Sigmoid colon (tissue), 7 donors: ENCODE data around the gene HCFC2. TPM values are rescaled to one million over a fixed set of nuclear protein-coding genes. Genes with fewer than 3 reads are reported as not detected.
"Not testable (repeated sequence)": the region's sequence is repeated elsewhere in the genome, so short reads cannot be mapped to it uniquely, and the experiment has no call there.

Experiments
- DNase-seq: peaks from one replicate; pipeline ENCODE4 v3.0.0-alpha.2; 2019
- H3K27ac ChIP-seq, 4 donors: fragments of 200-600 bp; sonication (generic); one replicate each; pipeline ENCODE4 v1.5.1; 2016 to 2019; ENCODE audit warnings: mild to moderate bottlenecking in 1 of 4
- H3K27me3 ChIP-seq, 3 donors: fragments of 200-600 bp; sonication (generic); one replicate each; pipeline ENCODE4 v1.5.1; 2019; ENCODE audit warnings: mild to moderate bottlenecking in 1 of 3
- H3K36me3 ChIP-seq, 4 donors: fragments of 200-600 bp; sonication (generic); one replicate each; pipeline ENCODE4 v1.5.1; 2016 to 2019
- H3K4me1 ChIP-seq, 4 donors: fragments of 200-600 bp; sonication (generic); one replicate each; pipeline ENCODE4 v1.5.1; 2017 to 2019
- H3K4me3 ChIP-seq, 4 donors: fragments of 200-600 bp; sonication (generic); one replicate each; pipeline ENCODE4 v1.5.1; 2017 to 2019; ENCODE audit warnings: mild to moderate bottlenecking in 2 of 4, moderate library complexity in 1 of 4
- H3K9me3 ChIP-seq, 4 donors: fragments of 200-600 bp in 3 of 4; sonication (generic) in 3 of 4; one replicate each; pipeline versions ENCODE4 v1.5.1 to v1.6.1; 2013 to 2019
- EP300 ChIP-seq, 4 donors: sonication (generic); formaldehyde crosslinking; IDR thresholded peaks; one replicate each; pipeline ENCODE4 v1.6.1; 2017; ENCODE audit warnings: antibody characterized with exemption in 4 of 4
- POLR2A ChIP-seq, 2 donors: fragments of 450-650 bp; IDR thresholded peaks; one replicate each; pipeline ENCODE4 v1.6.1; 2016; ENCODE audit warnings: antibody characterized with exemption in 2 of 2, mild to moderate bottlenecking in 2 of 2, moderate library complexity in 2 of 2
- POLR2AphosphoS5 ChIP-seq, 4 donors: sonication (generic); formaldehyde crosslinking; IDR thresholded peaks; one replicate each; pipeline ENCODE4 v1.6.1; 2017; ENCODE audit warnings: antibody characterized with exemption in 4 of 4
- WGBS, 2 donors: extraction: QIAGEN DNeasy Blood & Tissue Kit; methylation state at CpG; one replicate each; pipeline ENCODE4 v1.1.7; 2013; 5-methylcytosine and 5-hydroxymethylcytosine counted together
- intact Hi-C: fragments of 100-400 bp; cut with DNase I; formaldehyde crosslinking; loops from one replicate; pipeline ENCODE4 v1.15.1; 2023
- polyA plus RNA-seq, 3 donors: library from polyadenylated mRNA; stranded (reverse); fragments of 200-250 nt; gene quantifications; one replicate each; pipeline ENCODE4 v1.2.3, GENCODE V29; 2013
- total RNA-seq, 4 donors: library from RNA; depleted of rRNA; stranded (reverse); fragments of >200 nt; gene quantifications; one replicate each; pipeline ENCODE4 v1.1.0, GENCODE V29; 2016
- TF ChIP-seq, protein P1 (sequence below), 4 experiments: fragments of 450-650 bp in 3 of 4; fragments of 200-600 bp in 1 of 4; IDR thresholded peaks; one replicate each; pipeline ENCODE4 v1.5.1; 2016 to 2019; ENCODE audit warnings: antibody characterized with exemption in 4 of 4, mild to moderate bottlenecking in 3 of 4, moderate library complexity in 2 of 4
- donor health status: healthy with polysubstance abuse.
- donor health status: Bipolar disorder and iron deficiency.
- donor health status: healthy.

HCFC2 gene
- 10 to 100 TPM; 35.7 to 53.6 (median 47.1) TPM for total RNA-seq
- polyA plus RNA-seq, result 1 to 10 TPM; 4.9 to 5.6 (median 5.4) TPM

DNA sequence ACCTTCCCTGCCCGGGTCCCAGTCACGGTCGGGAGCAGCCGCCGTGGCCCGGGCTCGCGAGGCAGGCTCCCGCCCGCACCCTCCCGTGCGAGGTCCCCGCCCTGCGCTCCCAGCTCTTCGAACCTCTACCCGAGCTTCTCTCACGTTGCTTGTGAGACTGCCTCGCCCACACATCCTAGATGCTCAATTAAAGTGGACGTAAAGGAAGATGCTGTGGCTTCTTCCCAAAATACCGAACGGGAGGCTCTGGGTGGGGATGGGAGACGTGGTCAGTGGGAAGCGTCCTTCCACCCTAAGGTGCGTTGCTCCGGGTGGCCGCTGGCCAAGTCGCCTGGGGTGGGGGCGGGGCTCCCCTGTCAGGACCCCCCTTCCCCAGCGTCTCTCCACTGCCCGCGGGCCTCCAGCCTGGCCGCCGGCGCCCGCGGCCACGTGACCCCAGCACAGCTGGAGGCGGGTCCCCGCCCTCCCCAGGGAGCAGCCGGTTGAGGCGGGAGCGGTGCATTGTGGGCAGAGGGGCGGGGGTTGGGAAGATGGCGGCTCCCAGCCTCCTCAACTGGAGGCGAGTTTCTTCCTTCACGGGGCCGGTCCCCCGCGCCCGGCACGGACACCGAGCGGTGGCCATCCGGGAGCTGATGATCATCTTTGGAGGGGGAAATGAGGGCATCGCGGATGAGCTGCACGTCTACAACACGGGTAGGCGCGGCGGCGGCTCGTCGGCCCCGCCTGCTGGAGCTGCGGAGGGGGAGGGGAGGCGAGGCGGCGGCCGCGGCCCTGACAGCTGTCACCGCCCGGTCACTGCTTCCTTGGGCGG is at the start of gene HCFC2:
Gene HCFC2, plus strand, starts transcription at position 501 of the 811 bp plus-strand sequence. Its CDS starts 30 bp downstream, at position 531.
- H3K9me3 ChIP-seq, result no peaks in the 10 kb centered on the region
- H3K27me3 ChIP-seq, result no peaks in the 10 kb centered on the region
- H3K4me3 ChIP-seq, result peak within 1 kb of the TSS; percentile 79 to 94 (median 88)
- peaks cover 0 to 56% (median 40%) of the 10 kb centered on the region in 4 donors for H3K4me1 ChIP-seq
- 0% methylated on average over 74 of the region's 74 CpGs for WGBS, 2 donors
- peak within 1 kb of the TSS; percentile 88 to 96 (median 92) for H3K27ac ChIP-seq
- peaks cover 0 to 29% (median 4%) of the 10 kb centered on the region in 4 donors for H3K36me3 ChIP-seq
- peak; percentile 96 for DNase-seq
- TF ChIP-seq, protein P1, sequence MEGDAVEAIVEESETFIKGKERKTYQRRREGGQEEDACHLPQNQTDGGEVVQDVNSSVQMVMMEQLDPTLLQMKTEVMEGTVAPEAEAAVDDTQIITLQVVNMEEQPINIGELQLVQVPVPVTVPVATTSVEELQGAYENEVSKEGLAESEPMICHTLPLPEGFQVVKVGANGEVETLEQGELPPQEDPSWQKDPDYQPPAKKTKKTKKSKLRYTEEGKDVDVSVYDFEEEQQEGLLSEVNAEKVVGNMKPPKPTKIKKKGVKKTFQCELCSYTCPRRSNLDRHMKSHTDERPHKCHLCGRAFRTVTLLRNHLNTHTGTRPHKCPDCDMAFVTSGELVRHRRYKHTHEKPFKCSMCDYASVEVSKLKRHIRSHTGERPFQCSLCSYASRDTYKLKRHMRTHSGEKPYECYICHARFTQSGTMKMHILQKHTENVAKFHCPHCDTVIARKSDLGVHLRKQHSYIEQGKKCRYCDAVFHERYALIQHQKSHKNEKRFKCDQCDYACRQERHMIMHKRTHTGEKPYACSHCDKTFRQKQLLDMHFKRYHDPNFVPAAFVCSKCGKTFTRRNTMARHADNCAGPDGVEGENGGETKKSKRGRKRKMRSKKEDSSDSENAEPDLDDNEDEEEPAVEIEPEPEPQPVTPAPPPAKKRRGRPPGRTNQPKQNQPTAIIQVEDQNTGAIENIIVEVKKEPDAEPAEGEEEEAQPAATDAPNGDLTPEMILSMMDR (IDR thresholded peaks at IDR 0.05), result no peak
- TF ChIP-seq POLR2A (IDR thresholded peaks at IDR 0.05) (peak; percentile 64 to 78), POLR2AphosphoS5 (IDR thresholded peaks at IDR 0.05) (peak; percentile 77 to 94 (median 91)), EP300 (IDR thresholded peaks at IDR 0.05) (peak in 1 of 4 donors; percentile 47)
- intact Hi-C loops, result loop anchor here (2.0 kb wide), 1 partner anchor 99 kb away; the partner anchor contains the start of gene TDG

DNA sequence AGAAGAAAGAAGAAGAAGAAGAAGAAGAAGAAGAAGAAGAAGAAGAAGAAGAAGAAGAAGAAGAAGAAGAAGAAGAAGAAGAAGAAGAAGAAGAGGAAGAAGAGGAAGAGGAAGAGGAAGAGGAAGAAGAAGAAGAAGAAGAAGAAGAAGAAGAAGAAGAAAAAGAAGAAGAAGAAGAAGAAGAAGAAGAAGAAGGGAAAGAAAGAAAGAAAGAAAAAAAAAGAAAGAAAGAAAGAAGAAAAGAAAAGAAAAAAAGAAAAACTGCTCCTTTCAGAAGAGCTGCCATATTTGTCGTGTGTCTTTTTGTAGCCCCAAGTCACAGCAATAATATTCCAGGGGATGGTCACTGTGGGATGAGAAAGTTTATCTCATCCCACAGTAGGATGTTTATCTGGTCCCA is 42.5 kb upstream of the HCFC2 start:
- 92 to 94% methylated on average over 1 of the region's 1 CpG for WGBS, 2 donors

DNA sequence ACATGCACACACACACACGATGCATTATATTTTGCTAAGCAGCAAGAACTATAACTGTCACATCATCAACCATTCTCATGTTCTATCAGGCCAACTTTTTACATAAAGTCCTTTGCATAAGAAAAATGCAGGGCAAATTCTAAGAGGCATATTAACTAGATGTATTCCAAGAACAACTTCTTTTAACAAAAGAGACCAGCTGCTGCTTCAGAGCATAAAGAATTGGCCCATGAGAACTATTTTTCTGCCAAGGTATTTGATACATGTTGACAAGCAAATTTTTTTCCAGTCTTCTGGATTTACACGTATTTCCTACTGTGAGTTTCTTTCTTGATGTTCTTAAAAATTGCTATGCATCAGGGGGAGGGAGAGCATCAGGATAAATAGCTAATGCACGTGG is 41.5 kb upstream of the HCFC2 start:
- no peak for DNase-seq
- no peaks in the 10 kb centered on the region for H3K36me3 ChIP-seq
- no peaks in the 10 kb centered on the region for H3K4me1 ChIP-seq
- H3K4me3 ChIP-seq, result no peak overlapping the region
- intact Hi-C loops, result no loop called here
- TF ChIP-seq POLR2AphosphoS5 (IDR thresholded peaks at IDR 0.05) (no peak), POLR2A (IDR thresholded peaks at IDR 0.05) (no peak), EP300 (IDR thresholded peaks at IDR 0.05) (no peak)
- TF ChIP-seq, protein P1 (IDR thresholded peaks at IDR 0.05), result no peak
- WGBS, 2 donors, result 63 to 71% methylated on average over 3 of the region's 3 CpGs
- no peaks in the 10 kb centered on the region for H3K27me3 ChIP-seq
- no peak overlapping the region for H3K27ac ChIP-seq
- H3K9me3 ChIP-seq, result no peaks in the 10 kb centered on the region

More for the DNA sequence above, 42.5 kb upstream of the HCFC2 start:
- H3K4me1 ChIP-seq, intact Hi-C loops, H3K36me3 ChIP-seq, H3K27ac ChIP-seq, H3K4me3 ChIP-seq, DNase-seq, H3K27me3 ChIP-seq, H3K9me3 ChIP-seq: not testable (repeated sequence)

DNA sequence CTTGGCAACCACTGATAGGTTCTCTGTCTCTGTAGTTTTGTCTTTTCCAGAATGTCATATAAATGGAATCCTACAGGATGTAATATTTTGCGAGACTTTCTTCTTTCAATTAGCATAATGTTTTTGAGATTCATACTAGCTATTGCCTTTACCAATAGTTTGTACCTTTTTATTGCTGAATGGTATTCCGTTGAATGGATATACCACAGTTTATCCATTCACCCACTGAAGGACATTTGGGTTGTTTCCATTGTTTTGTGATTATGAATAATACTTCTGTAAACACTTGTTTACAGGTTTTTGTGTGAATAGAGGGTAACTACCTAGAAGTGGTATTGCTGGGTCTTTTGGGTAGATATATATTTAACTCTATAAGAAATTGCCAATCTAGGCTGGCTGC is 40.6 kb upstream of the HCFC2 start:
- Histone ChIP-seq H3K36me3 (no peaks in the 10 kb centered on the region), H3K27me3 (no peaks in the 10 kb centered on the region), H3K4me3 (no peak overlapping the region), H3K4me1 (no peaks in the 10 kb centered on the region), H3K27ac (no peak overlapping the region), H3K9me3 (no peaks in the 10 kb centered on the region)
- TF ChIP-seq, protein P1 (IDR thresholded peaks at IDR 0.05), result no peak
- no peak for TF ChIP-seq EP300 (IDR thresholded peaks at IDR 0.05)
- TF ChIP-seq POLR2AphosphoS5 (IDR thresholded peaks at IDR 0.05), result no peak
- no peak for TF ChIP-seq POLR2A (IDR thresholded peaks at IDR 0.05)
- WGBS, 2 donors, result 48 to 69% methylated on average over 2 of the region's 2 CpGs
- no peak for DNase-seq
- intact Hi-C loops, result no loop called here

DNA sequence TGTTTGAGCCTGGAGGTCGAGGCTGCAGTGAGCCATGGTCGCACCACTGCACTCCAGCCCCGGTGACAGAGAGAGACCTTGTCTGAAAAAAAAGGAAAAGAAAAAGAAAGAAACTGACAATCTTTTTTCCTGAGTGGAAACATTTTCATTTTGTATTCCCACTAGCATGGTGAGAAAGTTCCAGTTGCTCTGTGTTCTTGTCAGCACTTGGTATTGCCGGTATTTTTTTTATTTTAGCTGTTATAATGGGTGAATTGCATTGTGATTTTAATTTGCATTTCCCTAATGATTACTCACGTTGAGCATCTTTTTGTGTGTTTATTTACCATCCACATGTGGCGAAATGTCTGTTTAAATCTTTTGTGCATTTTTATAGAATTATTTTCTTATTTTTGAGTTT is 40.0 kb upstream of the HCFC2 start:
- Histone ChIP-seq H3K4me3 (no peak overlapping the region), H3K27me3 (no peaks in the 10 kb centered on the region), H3K4me1 (no peaks in the 10 kb centered on the region), H3K9me3 (no peaks in the 10 kb centered on the region), H3K27ac (no peak overlapping the region), H3K36me3 (no peaks in the 10 kb centered on the region)
- TF ChIP-seq POLR2A (IDR thresholded peaks at IDR 0.05), result no peak
- TF ChIP-seq, protein P1 (IDR thresholded peaks at IDR 0.05), result no peak
- intact Hi-C loops, result no loop called here
- 91 to 94% methylated on average over 6 of the region's 6 CpGs for WGBS, 2 donors
- no peak for DNase-seq
